ENCODE measurements around the gene RET. TPM values are rescaled to one million over a fixed set of nuclear protein-coding genes. Genes with fewer than 3 reads are reported as not detected.

The RET gene
- total and polyA plus RNA-seq, 2 of the 8 experiments (the other 6 are each of a cell fraction or from before 2014, with no cell fraction given): 6.7 to 8.4 TPM

GRCh38 chr10:43100366-43100765, 23.5 kb downstream of the RET start:
- no peak overlapping the region for H3K4me2 ChIP-seq (ENCODE audit: insufficient read depth in 1 of 2, low read depth in 2 of 2, low read length in 2 of 2)
- no peak for FAIRE-seq
- H2BK5ac ChIP-seq (ENCODE audit: low read depth, low read length): no peak overlapping the region
- H2BK20ac ChIP-seq (ENCODE audit: low read length): no peak overlapping the region
- no peaks in the 10 kb centered on the region for H3K79me1 ChIP-seq (ENCODE audit: low read depth, low read length)
- peaks cover 0 to 16% (median 12%) of the 10 kb centered on the region in 4 experiments; a peak in 6 of 7 replicates for H3K27me3 ChIP-seq (replicated peaks in 1 of 4; ENCODE audit: control insufficient read depth in 3 of 4, extremely low read depth in 1 of 4, insufficient read depth in 3 of 4, low read length in 3 of 4)
- H3K4me1 ChIP-seq (replicated peaks in 1 of 4; ENCODE audit: control insufficient read depth in 3 of 4, insufficient read depth in 4 of 4, low read length in 3 of 4): peaks cover 0 to 9% (median 3%) of the 10 kb centered on the region in 4 experiments; a peak in 5 of 7 replicates
- WGBS, 2 experiments (ENCODE audit: extremely low coverage in 1 of 2, insufficient coverage in 1 of 2, insufficient read length in 1 of 2, insufficient replicate concordance in 2 of 2, low coverage in 1 of 2, low lambda C conversion rate in 2 of 2, missing lambda C conversion rate in 1 of 2): 95% methylated on average over 13 of the region's 17 CpGs; no CpG with 5 or more reads in 1 of the 2 experiments
- no peak overlapping the region for H4K91ac ChIP-seq (replicated peaks; ENCODE audit: insufficient read length, low read length)
- H3K27ac ChIP-seq (ENCODE audit: low read depth, low read length): no peak overlapping the region
- H4K20me1 ChIP-seq (replicated peaks in 1 of 2; ENCODE audit: control insufficient read depth in 1 of 2, insufficient read depth in 2 of 2, low read length in 2 of 2): no peaks in the 10 kb centered on the region
- no peak overlapping the region for H2BK12ac ChIP-seq (ENCODE audit: low read depth, low read length)
- no peaks in the 10 kb centered on the region for H3K9me3 ChIP-seq (ENCODE audit: insufficient read depth in 2 of 2, low read depth in 1 of 2, low read length in 1 of 2)
- no peak overlapping the region for H2BK15ac ChIP-seq (ENCODE audit: low read length)
- no peak overlapping the region for H3K18ac ChIP-seq (ENCODE audit: extremely low read depth, low read length)
- no peaks in the 10 kb centered on the region for H3K79me2 ChIP-seq (ENCODE audit: control insufficient read depth in 1 of 2, insufficient read depth in 2 of 2, low read length in 2 of 2)
- no peak overlapping the region for H3K9ac ChIP-seq (replicated peaks in 1 of 4; ENCODE audit: extremely low read depth in 1 of 4, low read depth in 3 of 4, low read length in 3 of 4)
- no peak overlapping the region for H2BK120ac ChIP-seq (replicated peaks; ENCODE audit: low read depth, low read length)
- no peak for DNase-seq (ENCODE audit: low read depth in 1 of 2, low spot score in 2 of 2)
- no peak overlapping the region for H3K4ac ChIP-seq (replicated peaks; ENCODE audit: insufficient read length, low read depth, low read length)
- ChIA-PET CTCF (ENCODE audit: partially characterized antibody) (interaction anchor here (0.6 to 2.2 kb wide), 2 partner anchors 22 to 1944 kb away, joined by 3 to 13 read pairs; no protein-coding TSS in a partner anchor), POLR2A (ENCODE audit: partially characterized antibody) (no interaction called here)
- no peak overlapping the region for H2AK5ac ChIP-seq (ENCODE audit: low read depth, low read length)
- H4K8ac ChIP-seq (ENCODE audit: extremely low read depth, insufficient read depth, low read length): no peak overlapping the region
- H3K36me3 ChIP-seq (ENCODE audit: control insufficient read depth in 2 of 4, insufficient read depth in 4 of 4, low read length in 3 of 4): no peaks in the 10 kb centered on the region
- H3K23me2 ChIP-seq (ENCODE audit: low read depth, low read length): peaks cover 9% of the 10 kb centered on the region; the same call in 1 of the 2 replicates
- H2AFZ ChIP-seq (ENCODE audit: low read length): no peak overlapping the region
- no peak overlapping the region for H3K56ac ChIP-seq (replicated peaks; ENCODE audit: insufficient read length, low read depth, low read length)
- no peak overlapping the region for H3K14ac ChIP-seq (ENCODE audit: insufficient read length)
- H4K5ac ChIP-seq (ENCODE audit: insufficient read length, low read depth, low read length): no peak overlapping the region
- H3K23ac ChIP-seq (ENCODE audit: insufficient read length): no peak overlapping the region
- no peak overlapping the region for H3K4me3 ChIP-seq (ENCODE audit: extremely low read depth in 1 of 4, insufficient read depth in 2 of 4, low read depth in 3 of 4, low read length in 4 of 4)

Data from H1 (cell line).